Measurements from ENCODE around the gene ASTN1.

ASTN1 gene

DNA sequence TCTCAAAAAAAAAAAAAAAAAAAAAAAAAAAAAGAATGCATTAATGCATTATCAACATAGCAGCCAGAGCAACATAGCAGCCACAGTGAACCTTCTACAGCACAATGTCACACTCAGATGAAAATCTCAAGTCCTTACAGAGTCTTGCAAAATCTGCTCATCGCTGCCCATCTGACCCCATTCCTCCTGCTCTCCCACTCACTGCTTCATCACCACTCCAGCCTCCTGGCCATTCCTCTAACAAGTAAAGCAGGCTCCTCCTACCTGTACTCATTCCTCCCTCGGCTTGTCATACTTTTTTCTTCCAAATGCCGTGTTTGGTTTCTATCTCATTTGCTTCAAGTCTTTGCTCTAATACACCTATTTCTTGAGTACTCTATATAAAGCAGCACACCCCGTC is 35.8 kb upstream of the ASTN1 start:
- DNase-seq (ENCODE audit: low read depth in 1 of 2, low spot score in 1 of 2) = no peak
- Histone ChIP-seq H3K27ac (replicated peaks) (no peak overlapping the region), H3K27me3 (ENCODE audit: insufficient read depth, poor library complexity, severe bottlenecking) (no peaks in the 10 kb centered on the region), H3K4me3 (replicated peaks; ENCODE audit: insufficient read depth, low read length) (no peak overlapping the region)
- TF ChIP-seq, protein P1, sequence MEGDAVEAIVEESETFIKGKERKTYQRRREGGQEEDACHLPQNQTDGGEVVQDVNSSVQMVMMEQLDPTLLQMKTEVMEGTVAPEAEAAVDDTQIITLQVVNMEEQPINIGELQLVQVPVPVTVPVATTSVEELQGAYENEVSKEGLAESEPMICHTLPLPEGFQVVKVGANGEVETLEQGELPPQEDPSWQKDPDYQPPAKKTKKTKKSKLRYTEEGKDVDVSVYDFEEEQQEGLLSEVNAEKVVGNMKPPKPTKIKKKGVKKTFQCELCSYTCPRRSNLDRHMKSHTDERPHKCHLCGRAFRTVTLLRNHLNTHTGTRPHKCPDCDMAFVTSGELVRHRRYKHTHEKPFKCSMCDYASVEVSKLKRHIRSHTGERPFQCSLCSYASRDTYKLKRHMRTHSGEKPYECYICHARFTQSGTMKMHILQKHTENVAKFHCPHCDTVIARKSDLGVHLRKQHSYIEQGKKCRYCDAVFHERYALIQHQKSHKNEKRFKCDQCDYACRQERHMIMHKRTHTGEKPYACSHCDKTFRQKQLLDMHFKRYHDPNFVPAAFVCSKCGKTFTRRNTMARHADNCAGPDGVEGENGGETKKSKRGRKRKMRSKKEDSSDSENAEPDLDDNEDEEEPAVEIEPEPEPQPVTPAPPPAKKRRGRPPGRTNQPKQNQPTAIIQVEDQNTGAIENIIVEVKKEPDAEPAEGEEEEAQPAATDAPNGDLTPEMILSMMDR (IDR thresholded peaks at IDR 0.05; ENCODE audit: insufficient read depth, low read length) = no peak
- TF ChIP-seq, protein P2, sequence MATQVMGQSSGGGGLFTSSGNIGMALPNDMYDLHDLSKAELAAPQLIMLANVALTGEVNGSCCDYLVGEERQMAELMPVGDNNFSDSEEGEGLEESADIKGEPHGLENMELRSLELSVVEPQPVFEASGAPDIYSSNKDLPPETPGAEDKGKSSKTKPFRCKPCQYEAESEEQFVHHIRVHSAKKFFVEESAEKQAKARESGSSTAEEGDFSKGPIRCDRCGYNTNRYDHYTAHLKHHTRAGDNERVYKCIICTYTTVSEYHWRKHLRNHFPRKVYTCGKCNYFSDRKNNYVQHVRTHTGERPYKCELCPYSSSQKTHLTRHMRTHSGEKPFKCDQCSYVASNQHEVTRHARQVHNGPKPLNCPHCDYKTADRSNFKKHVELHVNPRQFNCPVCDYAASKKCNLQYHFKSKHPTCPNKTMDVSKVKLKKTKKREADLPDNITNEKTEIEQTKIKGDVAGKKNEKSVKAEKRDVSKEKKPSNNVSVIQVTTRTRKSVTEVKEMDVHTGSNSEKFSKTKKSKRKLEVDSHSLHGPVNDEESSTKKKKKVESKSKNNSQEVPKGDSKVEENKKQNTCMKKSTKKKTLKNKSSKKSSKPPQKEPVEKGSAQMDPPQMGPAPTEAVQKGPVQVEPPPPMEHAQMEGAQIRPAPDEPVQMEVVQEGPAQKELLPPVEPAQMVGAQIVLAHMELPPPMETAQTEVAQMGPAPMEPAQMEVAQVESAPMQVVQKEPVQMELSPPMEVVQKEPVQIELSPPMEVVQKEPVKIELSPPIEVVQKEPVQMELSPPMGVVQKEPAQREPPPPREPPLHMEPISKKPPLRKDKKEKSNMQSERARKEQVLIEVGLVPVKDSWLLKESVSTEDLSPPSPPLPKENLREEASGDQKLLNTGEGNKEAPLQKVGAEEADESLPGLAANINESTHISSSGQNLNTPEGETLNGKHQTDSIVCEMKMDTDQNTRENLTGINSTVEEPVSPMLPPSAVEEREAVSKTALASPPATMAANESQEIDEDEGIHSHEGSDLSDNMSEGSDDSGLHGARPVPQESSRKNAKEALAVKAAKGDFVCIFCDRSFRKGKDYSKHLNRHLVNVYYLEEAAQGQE (IDR thresholded peaks at IDR 0.05; ENCODE audit: insufficient replicate concordance, low read depth) = no peak
- TF ChIP-seq SPI1 (IDR thresholded peaks at IDR 0.05; ENCODE audit: borderline replicate concordance, low read depth) (no peak), GABPA (IDR thresholded peaks at IDR 0.05; ENCODE audit: low read depth) (no peak), POLR2AphosphoS5 (IDR thresholded peaks at IDR 0.05; ENCODE audit: low read depth) (no peak)

DNA sequence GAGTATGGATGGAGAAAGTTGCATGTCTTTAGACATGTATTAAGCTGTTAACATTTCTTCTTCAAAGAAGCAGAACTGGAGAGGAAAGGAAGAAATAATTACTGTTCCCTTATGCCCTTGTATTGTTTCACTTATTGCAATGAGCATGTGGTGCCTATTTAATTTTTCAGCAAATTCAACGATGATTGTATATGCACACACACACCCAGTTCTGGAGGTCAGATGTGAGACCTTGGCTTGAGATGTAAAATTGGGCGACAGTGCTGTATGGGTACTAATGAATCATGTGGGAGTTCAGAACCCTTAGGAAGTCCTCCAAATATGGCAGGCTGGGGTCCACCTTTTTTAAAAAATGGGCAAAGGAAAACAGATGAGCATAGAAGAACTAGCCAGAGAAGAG is 33.7 kb upstream of the ASTN1 start:
- H3K27ac ChIP-seq (replicated peaks) = no peak overlapping the region
- H3K4me3 ChIP-seq (replicated peaks; ENCODE audit: insufficient read depth, low read length) = no peak overlapping the region
- no peaks in the 10 kb centered on the region for H3K27me3 ChIP-seq (ENCODE audit: insufficient read depth, poor library complexity, severe bottlenecking)
- DNase-seq (ENCODE audit: low read depth in 1 of 2, low spot score in 1 of 2) = no peak
- TF ChIP-seq POLR2AphosphoS5 (IDR thresholded peaks at IDR 0.05; ENCODE audit: low read depth) (no peak), SPI1 (IDR thresholded peaks at IDR 0.05; ENCODE audit: borderline replicate concordance, low read depth) (no peak), GABPA (IDR thresholded peaks at IDR 0.05; ENCODE audit: low read depth) (no peak)
- TF ChIP-seq, protein P2 (IDR thresholded peaks at IDR 0.05; ENCODE audit: insufficient replicate concordance, low read depth) = no peak
- TF ChIP-seq, protein P1 (IDR thresholded peaks at IDR 0.05; ENCODE audit: insufficient read depth, low read length) = no peak

DNA sequence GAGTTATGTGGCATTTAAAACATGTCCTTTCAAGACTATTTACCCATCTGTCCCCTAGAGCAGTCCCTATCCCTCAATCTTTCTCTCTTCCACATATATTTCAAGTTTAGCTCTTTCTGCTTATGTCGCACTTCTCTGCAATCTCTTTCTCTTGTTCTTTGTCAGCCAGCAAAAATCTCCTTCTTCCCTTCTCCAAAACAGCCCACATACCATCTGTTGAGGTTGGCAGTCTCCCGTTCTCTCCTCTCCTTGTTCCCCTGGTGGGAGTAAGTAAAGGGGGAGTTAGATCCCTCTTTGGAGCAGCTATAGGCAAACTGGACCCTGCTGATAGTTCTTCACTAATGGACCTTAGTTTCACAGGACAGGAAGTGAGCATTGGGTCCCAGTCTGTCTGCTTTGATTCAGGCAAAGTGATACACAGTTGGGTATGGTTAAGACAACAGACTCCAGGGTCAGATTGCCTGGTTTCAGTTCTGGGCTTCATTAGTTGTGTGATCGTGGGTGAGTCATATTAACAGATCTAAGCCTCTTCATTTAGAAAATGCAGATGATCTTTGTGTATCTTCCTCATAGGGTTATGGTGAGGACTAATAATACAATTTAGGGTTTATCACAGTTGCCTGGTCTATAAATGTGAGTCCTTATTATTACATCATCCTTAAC is 25.9 kb upstream of the ASTN1 start:
- Histone ChIP-seq H3K4me3 (replicated peaks; ENCODE audit: insufficient read depth, low read length) (no peak overlapping the region), H3K27me3 (ENCODE audit: insufficient read depth, poor library complexity, severe bottlenecking) (peaks cover 2% of the 10 kb centered on the region), H3K27ac (replicated peaks) (no peak overlapping the region)
- DNase-seq (ENCODE audit: low read depth in 1 of 2, low spot score in 1 of 2) = no peak
- TF ChIP-seq, protein P1 (IDR thresholded peaks at IDR 0.05; ENCODE audit: insufficient read depth, low read length) = no peak
- TF ChIP-seq, protein P2 (IDR thresholded peaks at IDR 0.05; ENCODE audit: insufficient replicate concordance, low read depth) = no peak
- no peak for TF ChIP-seq GABPA (IDR thresholded peaks at IDR 0.05; ENCODE audit: low read depth)

Measured in HL-60 (cell line).